Adrenal gland (tissue), 12 donors: Measurements from ENCODE around the gene TTC23. TPM values are rescaled to one million over a fixed set of nuclear protein-coding genes. Genes with fewer than 3 reads are reported as not detected.
A peak's percentile ranks its signal among the peaks of the same experiment; 100 is the strongest.

Source experiments
- DNase-seq, 7 donors: peaks; one replicate each; pipeline ENCODE4 v3.0.0-alpha.2; 2019 to 2020
- H3K27ac ChIP-seq, 5 donors: fragments of 200-600 bp; sonication (generic) in 4 of 5; 1 replicate in 3 of 5; 2 replicates in 2 of 5; pipeline versions ENCODE4 v1.5.1 to v1.8.0; 2016 to 2020; ENCODE audit warnings: mild to moderate bottlenecking in 1 of 5
- H3K27me3 ChIP-seq: fragments of 200-600 bp; 2 replicates; pipeline ENCODE4 v1.8.0; 2021
- H3K36me3 ChIP-seq, 2 donors: fragments of 200-600 bp; replicated peaks in 1 of 2; 1 replicate in 1 of 2; 2 replicates in 1 of 2; pipeline versions ENCODE4 v1.5.1 to v1.8.0; 2018 to 2022
- H3K4me1 ChIP-seq, 2 donors: fragments of 200-600 bp; replicated peaks in 1 of 2; 1 replicate in 1 of 2; 2 replicates in 1 of 2; pipeline versions ENCODE4 v1.5.1 to v1.8.0; 2018 to 2021
- H3K4me3 ChIP-seq, 4 donors: fragments of 200-600 bp; sonication (generic) in 3 of 4; one replicate each; pipeline ENCODE4 v1.5.1; 2016 to 2018
- H3K9me3 ChIP-seq, 3 donors: fragments of 200-600 bp; sonication (generic) in 1 of 3; replicated peaks in 1 of 3; 1 replicate in 2 of 3; 2 replicates in 1 of 3; pipeline versions ENCODE4 v1.5.1 to v1.8.0; 2016 to 2021
- CTCF ChIP-seq, 6 experiments: fragments of 450-650 bp in 4 of 6; fragments of 200-600 bp in 2 of 6; sonication (generic) in 1 of 6; IDR thresholded peaks; 1 replicate in 5 of 6; 2 replicates in 1 of 6; pipeline versions ENCODE4 v1.5.1 to v1.8.0; 2016 to 2021; ENCODE audit warnings: antibody characterized with exemption in 6 of 6, mild to moderate bottlenecking in 2 of 6, moderate library complexity in 1 of 6
- POLR2A ChIP-seq, 2 donors: fragments of 450-650 bp; IDR thresholded peaks; one replicate each; pipeline ENCODE4 v1.6.1; 2017; ENCODE audit warnings: antibody characterized with exemption in 2 of 2, mild to moderate bottlenecking in 2 of 2, moderate library complexity in 1 of 2
- WGBS, 4 donors: extraction: QIAGEN DNeasy Blood & Tissue Kit in 2 of 4; methylation state at CpG; one replicate each; pipeline versions ENCODE4 v1.1.5 to v1.1.7; 2013 to 2017; 5-methylcytosine and 5-hydroxymethylcytosine counted together
- intact Hi-C, 2 donors: fragments of 100-400 bp; cut with DNase I; formaldehyde crosslinking; loops; one replicate each; pipeline versions ENCODE4 v1.14.1 to v1.15.0; 2022 to 2023
- polyA plus RNA-seq, 3 donors: library from polyadenylated mRNA; stranded (reverse); fragments of 200-250 nt in 2 of 3; fragments of 350-450 nt in 1 of 3; fragmentation: Illumina TruSeq in 1 of 3; extraction: RNeasy Lipid Tissue Mini Kit (QIAGEN cat#74804) in 1 of 3; gene quantifications; one replicate each; pipeline ENCODE4 v1.2.3, GENCODE V29; 2013 to 2014
- total RNA-seq, 9 donors: library from RNA; depleted of rRNA in 4 of 9; stranded (reverse); fragments of >200 nt in 4 of 9; fragments of 120-200 nt in 1 of 9; fragmentation: NEBNext Ultra II Directional in 1 of 9; extraction: Animal tissue kit (Norgen Biotek cat#: 25700) in 1 of 9; gene quantifications; one replicate each; pipeline versions ENCODE4 v1.1.0 to v1.2.4, GENCODE V29; 2013 to 2023
- donor health status: healthy with polysubstance abuse.
- donor health status: Bipolar disorder and iron deficiency.
- donor health status: DM: yes; HTN: yes; CAD: no.
- donor health status: DM: no; HTN: no; CAD: no.
- donor health status: DM: no; HTN: no; CAD: no.
- donor health status: DM: yes; HTN: yes; CAD: no.

Gene TTC23
- total and polyA plus RNA-seq, 12 donors = 10.9 to 42.0 (median 22.6) TPM

GRCh38 chr15:99110093-99110492 is 139.3 kb downstream of the TTC23 start:
- H3K36me3 ChIP-seq = peaks cover 0 to 7% of the 10 kb centered on the region in 2 donors
- TF ChIP-seq POLR2A (IDR thresholded peaks at IDR 0.05) (no peak), CTCF (IDR thresholded peaks at IDR 0.05) (no peak)
- peaks cover 16 to 54% of the 10 kb centered on the region in 2 donors for H3K4me1 ChIP-seq
- WGBS, 4 donors = 87 to 95% (median 92%) methylated on average over 11 to 12 of the region's 12 CpGs
- H3K27me3 ChIP-seq = no peaks in the 10 kb centered on the region
- H3K4me3 ChIP-seq = no peak overlapping the region
- intact Hi-C loops = no loop called here
- H3K9me3 ChIP-seq = no peaks in the 10 kb centered on the region
- no peak for DNase-seq
- H3K27ac ChIP-seq = peak overlapping the region in 1 of 5 donors; percentile 17

- peaks cover 16 to 52% of the 10 kb centered on the region in 2 donors for H3K4me1 ChIP-seq
- intact Hi-C loops = loop anchor here in 1 of 2 donors (5.0 kb wide), 1 partner anchor 103 kb away; no protein-coding TSS in a partner anchor
- H3K4me3 ChIP-seq = no peak overlapping the region
- no peak for TF ChIP-seq CTCF (IDR thresholded peaks at IDR 0.05)
- TF ChIP-seq POLR2A (IDR thresholded peaks at IDR 0.05) = no peak
- WGBS, 4 donors = 90 to 94% (median 93%) methylated on average over 10 of the region's 10 CpGs
- H3K36me3 ChIP-seq = peaks cover 0 to 7% of the 10 kb centered on the region in 2 donors
- DNase-seq = no peak
- H3K27ac ChIP-seq = peak overlapping the region in 1 of 5 donors; percentile 17
- H3K9me3 ChIP-seq = no peaks in the 10 kb centered on the region
- H3K27me3 ChIP-seq = no peaks in the 10 kb centered on the region
These were observed 139.8 kb downstream of the TTC23 start for GRCh38 chr15:99109555-99110021.

DNA sequence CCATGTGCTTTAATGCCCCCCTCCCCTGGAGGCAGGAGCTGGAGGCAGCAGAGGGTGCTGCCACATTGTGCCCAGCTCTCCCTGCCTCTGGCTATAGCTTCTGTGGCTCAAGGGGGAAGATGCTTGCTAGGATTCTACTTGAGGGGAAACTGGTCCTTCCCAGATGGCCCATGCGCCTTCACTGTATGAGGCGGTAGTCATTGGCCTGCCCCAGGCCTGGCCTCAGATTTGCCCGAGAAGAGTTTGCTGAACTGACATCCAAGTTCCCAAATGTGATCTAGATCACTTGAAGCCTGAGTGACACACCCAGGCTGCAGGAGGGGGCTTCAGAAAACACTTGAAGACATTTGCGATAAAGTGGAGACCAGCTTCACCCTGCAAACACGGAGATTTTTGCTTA is 140.4 kb downstream of the TTC23 start:
- peaks cover 0 to 7% of the 10 kb centered on the region in 2 donors for H3K36me3 ChIP-seq
- no peak for TF ChIP-seq CTCF (IDR thresholded peaks at IDR 0.05)
- TF ChIP-seq POLR2A (IDR thresholded peaks at IDR 0.05) = no peak
- WGBS, 4 donors = 95 to 100% (median 97%) methylated on average over 3 to 5 of the region's 5 CpGs
- H3K4me1 ChIP-seq = peaks cover 13 to 46% of the 10 kb centered on the region in 2 donors
- H3K27ac ChIP-seq = no peak overlapping the region
- H3K4me3 ChIP-seq = no peak overlapping the region
- no peaks in the 10 kb centered on the region for H3K27me3 ChIP-seq
- no peak for DNase-seq
- intact Hi-C loops = loop anchor here in 1 of 2 donors (5.0 kb wide), 1 partner anchor 103 kb away; no protein-coding TSS in a partner anchor
- no peaks in the 10 kb centered on the region for H3K9me3 ChIP-seq

- Histone ChIP-seq H3K27ac (peak overlapping the region in 1 of 5 donors; percentile 90), H3K27me3 (no peaks in the 10 kb centered on the region), H3K9me3 (no peaks in the 10 kb centered on the region), H3K4me1 (peaks cover 12 to 41% of the 10 kb centered on the region in 2 donors), H3K4me3 (peak overlapping the region in 2 of 4 donors; percentile 20 to 81), H3K36me3 (no peaks in the 10 kb centered on the region)
- TF ChIP-seq CTCF (IDR thresholded peaks at IDR 0.05) (no peak), POLR2A (IDR thresholded peaks at IDR 0.05) (no peak)
- DNase-seq = peak in 2 of 7 donors; percentile 21 to 69
- 63 to 73% (median 66%) methylated on average over 15 of the region's 15 CpGs for WGBS, 4 donors
- intact Hi-C loops = loop anchor here in 1 of 2 donors (5.0 kb wide), 1 partner anchor 106 kb away; no protein-coding TSS in a partner anchor
These were observed 142.8 kb downstream of the TTC23 start for GRCh38 chr15:99106417-99107220.
